ENCODE measurements around the gene TNFRSF4. TPM values are rescaled to one million over a fixed set of nuclear protein-coding genes. Genes with fewer than 3 reads are reported as not detected.
A peak's percentile ranks its signal among the peaks of the same experiment; 100 is the strongest.

Gene TNFRSF4
- total and polyA plus RNA-seq, 2 of the 13 experiments (the other 11 are each of a cell fraction or from before 2014, with no cell fraction given) = not detected

DNA sequence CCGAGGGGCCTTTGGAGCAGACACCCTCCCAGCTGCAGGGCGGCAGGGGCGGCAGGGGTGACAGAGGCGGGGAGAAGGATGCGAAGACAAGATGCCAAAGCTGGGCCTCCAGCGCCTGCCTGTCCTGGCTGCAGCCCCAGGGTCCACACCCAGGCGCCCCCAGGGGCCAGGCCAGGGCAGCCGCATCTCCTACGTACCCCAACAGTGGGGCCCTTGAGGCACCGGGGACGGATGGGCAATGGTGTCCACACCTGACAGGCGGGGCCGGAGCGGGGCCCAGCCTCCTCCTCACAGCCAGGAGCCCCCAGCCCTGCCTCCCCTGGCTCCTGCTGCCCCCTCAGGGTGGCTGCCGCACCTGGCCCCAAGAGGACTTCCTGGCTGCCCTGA, 25.3 kb upstream of the TNFRSF4 start:
- peak overlapping the region; percentile 87 for H3K4me2 ChIP-seq (ENCODE audit: low read depth, low read length)
- H3K27ac ChIP-seq (ENCODE audit: extremely low read length, insufficient read depth, low read length) = peak overlapping the region; percentile 53
- in situ Hi-C loops (cut with HindIII; ENCODE audit: extremely low pct_ligation_motif_present, low pct_unique_long_range_greater_than_20kb) (no loop called here), intact Hi-C loops (cut with micrococcal nuclease; ENCODE audit: unreplicated experiment) (loop anchor here (10.0 kb wide), 2 partner anchors 64 to 234 kb away; partner anchors contain the start of genes HES4 and TTLL10)
- no TSS peak for BruUV-seq (replicated peaks)
- no peaks in the 10 kb centered on the region for H3K79me2 ChIP-seq (ENCODE audit: insufficient read depth, low read length)
- ChIA-PET POLR2A (interaction anchor here (0.8 to 3.3 kb wide), 9 partner anchors 8 to 220 kb away, joined by 3 to 26 read pairs (median 4); partner anchors contain the start of gene UBE2J2), CTCF (ENCODE audit: low intra/inter-chr PET ratio, low total read pairs) (no interaction called here)
- no peak overlapping the region for H2AFZ ChIP-seq (ENCODE audit: low read length)
- 0 out of 2 replicates have a peak, but pooled peaks have one; percentile 50 for TF ChIP-seq SP4 (CRISPR knock-in tag; IDR thresholded peaks at IDR 0.05)
- 0 out of 2 replicates have a peak, but pooled peaks have one; percentile 13 for TF ChIP-seq ZNF710 (CRISPR knock-in tag; IDR thresholded peaks at IDR 0.05; ENCODE audit: borderline replicate concordance)
- TF ChIP-seq, protein P1, sequence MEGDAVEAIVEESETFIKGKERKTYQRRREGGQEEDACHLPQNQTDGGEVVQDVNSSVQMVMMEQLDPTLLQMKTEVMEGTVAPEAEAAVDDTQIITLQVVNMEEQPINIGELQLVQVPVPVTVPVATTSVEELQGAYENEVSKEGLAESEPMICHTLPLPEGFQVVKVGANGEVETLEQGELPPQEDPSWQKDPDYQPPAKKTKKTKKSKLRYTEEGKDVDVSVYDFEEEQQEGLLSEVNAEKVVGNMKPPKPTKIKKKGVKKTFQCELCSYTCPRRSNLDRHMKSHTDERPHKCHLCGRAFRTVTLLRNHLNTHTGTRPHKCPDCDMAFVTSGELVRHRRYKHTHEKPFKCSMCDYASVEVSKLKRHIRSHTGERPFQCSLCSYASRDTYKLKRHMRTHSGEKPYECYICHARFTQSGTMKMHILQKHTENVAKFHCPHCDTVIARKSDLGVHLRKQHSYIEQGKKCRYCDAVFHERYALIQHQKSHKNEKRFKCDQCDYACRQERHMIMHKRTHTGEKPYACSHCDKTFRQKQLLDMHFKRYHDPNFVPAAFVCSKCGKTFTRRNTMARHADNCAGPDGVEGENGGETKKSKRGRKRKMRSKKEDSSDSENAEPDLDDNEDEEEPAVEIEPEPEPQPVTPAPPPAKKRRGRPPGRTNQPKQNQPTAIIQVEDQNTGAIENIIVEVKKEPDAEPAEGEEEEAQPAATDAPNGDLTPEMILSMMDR (CRISPR knock-in tag; IDR thresholded peaks at IDR 0.05) = peak; percentile 22
- 0 out of 2 replicates have a peak, but pooled peaks have one; percentile 6 for TF ChIP-seq ZSCAN25 (CRISPR knock-in tag; IDR thresholded peaks at IDR 0.05)
- TF ChIP-seq ZNF33B (CRISPR knock-in tag; IDR thresholded peaks at IDR 0.05) = 0 out of 2 replicates have a peak, but pooled peaks have one; percentile 28
- no peak for TF ChIP-seq TOPORS (CRISPR knock-in tag; IDR thresholded peaks at IDR 0.05)
- TF ChIP-seq ZNF224 (CRISPR knock-in tag; IDR thresholded peaks at IDR 0.05) = 0 out of 2 replicates have a peak, but pooled peaks have one; percentile 5
- TF ChIP-seq MTF2 (CRISPR knock-in tag; IDR thresholded peaks at IDR 0.05; ENCODE audit: borderline replicate concordance) = no peak
- peak; percentile 16 for TF ChIP-seq AGO2 (optimal IDR thresholded peaks at IDR 0.05; ENCODE audit: low read depth, low read length)
- TF ChIP-seq ZBTB7B (CRISPR knock-in tag; IDR thresholded peaks at IDR 0.05) = no peak; the same call in 1 of the 2 replicates
- no peak for TF ChIP-seq ZNF280B (CRISPR knock-in tag; IDR thresholded peaks at IDR 0.05; ENCODE audit: borderline replicate concordance)
- ATAC-seq (peak; percentile 2), FAIRE-seq (no peak), DNase-seq (ENCODE audit: low spot score) (no peak)
- WGBS (ENCODE audit: low lambda C conversion rate) = 0% methylated on average over 1 of the region's 15 CpGs
- peak overlapping the region; percentile 39 to 80 (median 55); a peak in 5 of 6 replicates for H3K4me3 ChIP-seq (replicated peaks in 1 of 3; ENCODE audit: insufficient read depth in 1 of 3, low read depth in 2 of 3, low read length in 3 of 3)
- H3K36me3 ChIP-seq (replicated peaks in 1 of 2; ENCODE audit: control insufficient read depth in 1 of 2, insufficient read depth in 2 of 2, low read length in 2 of 2) = no peaks in the 10 kb centered on the region
- H3K4me1 ChIP-seq (ENCODE audit: insufficient read depth, low read length) = peaks cover 73% of the 10 kb centered on the region
- H3K9me3 ChIP-seq (ENCODE audit: low read length) = no peaks in the 10 kb centered on the region
- peak overlapping the region; percentile 55; the same call in 1 of the 2 replicates for H3K9ac ChIP-seq (ENCODE audit: insufficient read depth, low read depth, low read length)
- H3K27me3 ChIP-seq (ENCODE audit: control insufficient read depth in 1 of 2, insufficient read depth in 2 of 2, low read length in 2 of 2) = no peaks in the 10 kb centered on the region; a peak in 1 of 5 replicates
- no peaks in the 10 kb centered on the region for H4K20me1 ChIP-seq (ENCODE audit: insufficient read depth, low read length)
